Neural cell (in vitro differentiated cells): ENCODE data around the gene RAB9A. TPM values are rescaled to one million over a fixed set of nuclear protein-coding genes. Genes with fewer than 3 reads are reported as not detected.

Experiments used
- H2AFZ ChIP-seq: fragments of 200-600, 300-800 bp; sonication (generic), shearing (Covaris generic); 2 replicates; pipeline ENCODE4 v1.6.0; 2014; ENCODE audit warnings: low read depth, mild to moderate bottlenecking, antibody characterized with exemption, low read length, moderate library complexity
- H3F3A ChIP-seq: fragments of 200-600 bp; shearing (Covaris generic); 2 replicates; pipeline ENCODE4 v1.6.1; 2016; ENCODE audit warnings: mild to moderate bottlenecking, moderate library complexity, mixed read lengths, antibody characterized with exemption, low read length; ENCODE audit not compliant: insufficient read depth, poor library complexity, severe bottlenecking
- H3K27ac ChIP-seq: fragments of 200-600, 300-800 bp; sonication (generic), shearing (Covaris generic); 2 replicates; pipeline ENCODE4 v1.5.1; 2014; ENCODE audit warnings: mild to moderate bottlenecking, low read length, moderate library complexity
- H3K27me3 ChIP-seq: fragments of 300-800, 200-600 bp; sonication (generic), shearing (Covaris generic); 2 replicates; pipeline ENCODE4 v1.6.0; 2014; ENCODE audit warnings: mild to moderate bottlenecking, low read depth, low read length, moderate library complexity; ENCODE audit not compliant: insufficient read depth
- H3K36me3 ChIP-seq: fragments of 300-800, 200-600 bp; sonication (generic), shearing (Covaris generic); 2 replicates; pipeline ENCODE4 v1.5.1; 2014; ENCODE audit warnings: mild to moderate bottlenecking, antibody characterized with exemption, low read length, moderate library complexity; ENCODE audit not compliant: insufficient read depth
- H3K4me2 ChIP-seq: fragments of 300-800, 200-600 bp; sonication (generic), shearing (Covaris generic); 2 replicates; pipeline ENCODE4 v1.6.0; 2014; ENCODE audit warnings: mild to moderate bottlenecking, low read length
- H3K4me3 ChIP-seq: fragments of 300-800, 200-600 bp; sonication (generic), shearing (Covaris generic); 2 replicates; pipeline ENCODE4 v1.5.1; 2014; ENCODE audit warnings: mild to moderate bottlenecking, low read length, moderate library complexity
- H3K79me2 ChIP-seq: fragments of 200-600 bp; shearing (Covaris generic); replicated peaks from 2 replicates; pipeline ENCODE4 v1.6.0; 2014; ENCODE audit warnings: mild to moderate bottlenecking, low read length, moderate library complexity; ENCODE audit not compliant: insufficient read depth
- H3K9ac ChIP-seq: fragments of 300-800, 200-600 bp; sonication (generic), shearing (Covaris generic); 2 replicates; pipeline ENCODE4 v1.6.1; 2016; ENCODE audit warnings: mild to moderate bottlenecking, low read length, mixed read lengths
- H3K9me2 ChIP-seq: fragments of 200-600 bp; shearing (Covaris generic); 2 replicates; pipeline ENCODE4 v1.6.1; 2016; ENCODE audit warnings: mild to moderate bottlenecking, low read length, mixed read lengths; ENCODE audit not compliant: insufficient read depth
- H3K9me3 ChIP-seq: fragments of 200-600, 300-800 bp; sonication (generic), shearing (Covaris generic); 2 replicates; pipeline ENCODE4 v1.6.1; 2016; ENCODE audit warnings: mild to moderate bottlenecking, mixed run types, low read length, moderate library complexity, mixed read lengths
- H4K20me1 ChIP-seq: fragments of 200-600 bp; shearing (Covaris generic); 2 replicates; pipeline ENCODE4 v1.6.1; 2016; ENCODE audit warnings: mild to moderate bottlenecking, mixed run types; ENCODE audit not compliant: insufficient read depth
- CTCF ChIP-seq: fragments of 450-650 bp; IDR thresholded peaks from 2 replicates; pipeline ENCODE4 v1.5.1; 2014; ENCODE audit warnings: antibody characterized with exemption, mild to moderate bottlenecking, moderate library complexity; ENCODE audit not compliant: poor library complexity, severe bottlenecking
- EP300 ChIP-seq: fragments of 450-650 bp; conservative IDR thresholded peaks from 2 replicates; pipeline ENCODE4 v1.6.1; 2014; ENCODE audit warnings: antibody characterized with exemption, mild to moderate bottlenecking, moderate library complexity; ENCODE audit not compliant: poor library complexity, severe bottlenecking
- EZH2 ChIP-seq: fragments of 200-600, 300-800 bp; shearing (Covaris generic), sonication (generic); IDR thresholded peaks from 2 replicates; pipeline ENCODE4 v1.6.1; 2014; ENCODE audit warnings: antibody characterized with exemption, low read length, borderline replicate concordance, mild to moderate bottlenecking; ENCODE audit not compliant: insufficient read depth, poor library complexity, severe bottlenecking
- MXI1 ChIP-seq: fragments of 450-650 bp; conservative IDR thresholded peaks from 2 replicates; pipeline ENCODE4 v1.6.1; 2014; ENCODE audit warnings: antibody characterized with exemption, mild to moderate bottlenecking; ENCODE audit not compliant: poor library complexity, severe bottlenecking
- POLR2AphosphoS5 ChIP-seq: IDR thresholded peaks from 2 replicates; pipeline ENCODE4 v1.6.1; 2012
- RAD21 ChIP-seq: fragments of 450-650 bp; conservative IDR thresholded peaks from 2 replicates; pipeline ENCODE4 v1.6.1; 2014; ENCODE audit warnings: antibody characterized with exemption, mild to moderate bottlenecking, moderate library complexity
- REST ChIP-seq: IDR thresholded peaks from 2 replicates; pipeline ENCODE4 v1.6.1; 2012; ENCODE audit warnings: borderline replicate concordance
- SMC3 ChIP-seq: fragments of 450-650 bp; conservative IDR thresholded peaks from 2 replicates; pipeline ENCODE4 v1.6.1; 2014; ENCODE audit warnings: antibody characterized with exemption, mild to moderate bottlenecking, moderate library complexity; ENCODE audit not compliant: poor library complexity
- TAF1 ChIP-seq: IDR thresholded peaks from 2 replicates; pipeline ENCODE4 v1.6.1; 2012; ENCODE audit warnings: low read depth
- polyA plus RNA-seq: library from polyadenylated mRNA; depleted of rRNA; stranded (reverse); fragments of >200 nt; gene quantifications from 2 replicates; pipeline ENCODE4 v1.2.3, GENCODE V29; 2014

Gene RAB9A
- polyA plus RNA-seq, 1 donor from 2014 or later, result 26.9 TPM

- no peaks in the 10 kb centered on the region for H3K36me3 ChIP-seq
- H3K27me3 ChIP-seq, result no peaks in the 10 kb centered on the region
- no peak overlapping the region for H3K27ac ChIP-seq
- no peaks in the 10 kb centered on the region for H3K9me3 ChIP-seq
- no peaks in the 10 kb centered on the region for H4K20me1 ChIP-seq
- peaks cover 29% of the 10 kb centered on the region for H3K79me2 ChIP-seq
- H2AFZ ChIP-seq, result no peak overlapping the region
- no peak overlapping the region for H3K4me3 ChIP-seq
- TF ChIP-seq CTCF, result no peak
- H3F3A ChIP-seq, result no peaks in the 10 kb centered on the region
- H3K9me2 ChIP-seq, result no peaks in the 10 kb centered on the region
- H3K9ac ChIP-seq, result no peak overlapping the region
- no peak overlapping the region for H3K4me2 ChIP-seq
Observed at GRCh38 chrX:13692771-13693231, 3.9 kb downstream of the RAB9A start.

GRCh38 chrX:13693341-13693961, 4.5 kb downstream of the RAB9A start:
- no peak overlapping the region for H3K4me3 ChIP-seq
- no peak overlapping the region for H3K27ac ChIP-seq
- no peak overlapping the region for H3K4me2 ChIP-seq

More at GRCh38 chrX:13693341-13693961, 4.5 kb downstream of the RAB9A start:
- H3K36me3 ChIP-seq, result no peaks in the 10 kb centered on the region
- no peaks in the 10 kb centered on the region for H3K9me3 ChIP-seq
- no peaks in the 10 kb centered on the region for H3F3A ChIP-seq
- peaks cover 27% of the 10 kb centered on the region for H3K79me2 ChIP-seq
- H2AFZ ChIP-seq, result no peak overlapping the region
- H4K20me1 ChIP-seq, result no peaks in the 10 kb centered on the region
- no peak overlapping the region for H3K9ac ChIP-seq
- H3K27me3 ChIP-seq, result no peaks in the 10 kb centered on the region
- TF ChIP-seq SMC3 (no peak), EP300 (no peak), RAD21 (no peak), MXI1 (no peak), EZH2 (no peak), TAF1 (no peak), REST (no peak), POLR2AphosphoS5 (no peak)
- H3K9me2 ChIP-seq, result no peaks in the 10 kb centered on the region
